Activated effector memory CD4-positive, alpha-beta T cell treated with Interleukin-2 at 50 U/mL for 16 hours (primary cell): ENCODE results near the gene TRIM2.
"Not testable (repeated sequence)": the region's sequence is repeated elsewhere in the genome, so short reads cannot be mapped to it uniquely, and the experiment has no call there.

Experiments
- DNase-seq: peaks from one replicate; pipeline ENCODE4 v3.0.0-alpha.2; 2020

TRIM2 gene

DNA sequence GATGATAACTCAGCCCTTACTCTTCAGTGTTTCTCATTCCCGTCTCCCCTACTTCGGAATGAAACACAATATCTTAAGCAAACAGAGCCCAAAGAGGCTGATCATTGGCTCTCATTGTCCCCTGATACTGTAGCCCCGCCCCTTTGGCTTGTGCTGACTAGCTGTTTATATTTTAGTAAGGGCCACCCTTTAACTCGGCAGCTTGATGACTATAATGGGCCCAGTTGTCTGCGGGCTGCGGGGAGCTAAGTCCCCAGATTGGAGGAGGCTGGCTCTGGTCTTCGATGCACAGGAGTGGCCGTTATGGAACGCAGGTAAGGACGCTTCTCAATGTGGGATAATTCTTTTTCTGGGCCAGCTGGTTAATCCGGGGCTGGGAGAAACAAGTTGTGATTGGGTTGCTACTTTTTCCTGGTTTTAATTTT lies at the start of gene TRIM2:
Gene TRIM2 (plus strand): TSS at position 197 of the 425 bp plus-strand sequence. CDS start 88 bp downstream, at position 285.
- DNase-seq = no peak

DNA sequence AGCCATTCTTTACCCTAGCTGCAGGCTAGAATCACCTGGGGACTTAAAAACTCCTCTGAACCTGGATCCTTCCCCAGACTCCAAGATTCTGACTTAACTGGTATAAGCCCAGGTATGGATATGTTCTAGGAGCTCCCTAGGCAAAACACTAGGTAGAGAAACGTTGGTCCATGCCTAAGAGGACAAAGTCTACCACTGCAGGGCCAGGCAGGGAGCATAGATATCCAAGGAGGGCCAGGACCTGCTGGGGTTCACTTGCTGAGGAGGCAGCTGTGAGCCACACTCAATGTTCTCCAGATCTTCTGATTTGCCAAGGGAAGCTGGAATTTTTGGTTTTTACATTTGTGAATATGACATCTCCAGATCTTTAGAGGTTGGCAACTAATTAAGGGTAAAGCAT lies 48.6 kb upstream of the TRIM2 start:
- no peak for DNase-seq

DNA sequence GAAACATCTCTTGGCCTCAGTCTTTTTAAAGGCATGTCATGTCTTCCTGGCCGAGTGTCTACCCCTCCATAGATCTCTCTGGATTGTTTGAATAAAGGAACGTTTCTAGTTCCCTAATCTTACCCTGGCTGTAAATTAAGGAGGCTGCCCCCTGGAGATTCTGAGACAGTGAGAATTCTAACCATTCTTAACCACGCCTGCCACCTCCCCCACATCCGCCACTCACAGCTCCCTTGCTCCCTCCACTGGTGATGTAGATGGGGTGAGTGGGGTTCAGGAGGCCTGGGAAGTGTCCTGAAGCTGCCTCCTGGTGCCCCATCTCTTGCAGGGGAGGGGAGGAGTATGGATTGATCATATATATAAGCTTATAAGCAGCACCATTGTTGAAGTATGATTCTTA lies 48.0 kb upstream of the TRIM2 start:
- no peak for DNase-seq

DNA sequence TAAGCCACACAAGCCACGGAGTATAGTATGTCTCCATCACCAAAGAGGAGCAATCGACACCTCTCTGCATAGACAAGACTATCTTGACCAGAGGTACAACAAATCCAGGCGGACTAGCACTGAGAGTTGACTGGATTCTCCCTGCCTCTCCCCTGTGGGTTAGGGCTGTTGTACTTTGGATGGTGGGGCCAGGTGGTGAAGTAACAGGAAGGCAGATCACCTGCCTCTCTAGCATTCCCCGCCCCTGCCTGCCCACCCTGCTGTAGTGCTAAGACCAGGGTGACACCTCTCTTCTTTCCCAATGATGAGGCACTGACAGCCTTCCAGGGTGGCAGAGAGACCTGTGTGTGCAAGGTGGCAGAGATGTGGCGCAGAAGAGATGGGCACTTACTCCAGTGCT lies 47.5 kb upstream of the TRIM2 start:
- no peak for DNase-seq

DNA sequence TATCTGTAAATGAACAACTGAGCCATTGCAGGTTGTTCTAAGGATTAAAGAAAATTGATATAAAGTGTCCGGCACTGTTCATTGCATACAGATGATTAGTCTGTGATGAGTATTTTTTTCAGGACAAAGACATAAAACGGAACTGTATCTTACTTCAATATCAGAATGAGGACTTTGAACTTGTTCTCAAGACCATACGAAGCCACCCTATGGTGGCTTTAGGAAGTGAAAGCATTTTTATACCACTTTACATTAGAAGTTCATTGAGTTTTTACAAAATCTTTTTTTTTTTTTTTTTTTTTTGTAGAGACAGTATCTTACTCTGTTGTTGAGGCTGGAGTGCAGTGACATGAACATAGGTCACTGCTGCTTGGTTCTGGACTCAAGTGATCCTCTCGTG lies 45.2 kb upstream of the TRIM2 start:
- no peak for DNase-seq

DNA sequence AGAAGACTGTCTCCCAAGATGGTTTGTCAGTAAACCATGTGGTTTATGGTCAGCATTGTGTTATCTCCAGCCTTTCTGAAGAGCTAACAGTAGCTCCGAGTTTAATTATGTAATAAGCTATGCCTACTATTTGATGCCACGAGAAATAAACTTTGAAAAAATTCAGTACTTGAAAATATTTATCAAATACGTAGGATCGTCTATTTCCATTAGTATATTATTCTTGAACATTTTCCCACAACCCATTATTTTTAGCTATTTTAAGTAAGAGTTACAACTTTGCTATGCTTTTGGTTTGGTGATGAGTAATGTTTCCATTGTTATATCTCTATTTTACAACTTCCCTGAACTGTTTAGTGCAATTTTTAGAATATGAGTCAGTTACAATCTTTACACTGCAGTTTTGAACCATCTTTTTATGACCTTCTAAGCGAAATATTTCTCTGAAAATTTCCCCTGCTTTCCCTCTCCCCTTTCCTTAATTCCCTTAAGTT lies 44.5 kb upstream of the TRIM2 start:
- no peak for DNase-seq

DNA sequence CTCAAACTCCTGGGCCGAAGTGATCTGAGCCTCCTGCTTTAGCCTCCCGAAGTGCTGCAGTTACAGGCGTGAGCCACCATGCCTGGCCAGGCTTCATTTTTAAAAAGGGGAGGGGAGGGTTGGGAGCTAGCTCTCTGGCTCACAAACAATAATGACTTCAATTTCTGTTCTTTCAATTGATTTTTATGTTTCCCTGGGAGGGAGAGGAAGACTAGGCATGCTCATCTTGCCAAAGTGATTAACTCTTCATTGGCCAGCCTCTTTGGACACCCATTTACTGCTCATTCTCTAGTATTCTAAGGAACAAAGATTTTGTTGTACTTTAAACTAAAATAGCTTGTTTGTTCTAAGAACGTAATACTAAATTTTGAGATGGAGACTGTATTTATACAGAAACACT lies 43.4 kb upstream of the TRIM2 start:
- DNase-seq = no peak

DNA sequence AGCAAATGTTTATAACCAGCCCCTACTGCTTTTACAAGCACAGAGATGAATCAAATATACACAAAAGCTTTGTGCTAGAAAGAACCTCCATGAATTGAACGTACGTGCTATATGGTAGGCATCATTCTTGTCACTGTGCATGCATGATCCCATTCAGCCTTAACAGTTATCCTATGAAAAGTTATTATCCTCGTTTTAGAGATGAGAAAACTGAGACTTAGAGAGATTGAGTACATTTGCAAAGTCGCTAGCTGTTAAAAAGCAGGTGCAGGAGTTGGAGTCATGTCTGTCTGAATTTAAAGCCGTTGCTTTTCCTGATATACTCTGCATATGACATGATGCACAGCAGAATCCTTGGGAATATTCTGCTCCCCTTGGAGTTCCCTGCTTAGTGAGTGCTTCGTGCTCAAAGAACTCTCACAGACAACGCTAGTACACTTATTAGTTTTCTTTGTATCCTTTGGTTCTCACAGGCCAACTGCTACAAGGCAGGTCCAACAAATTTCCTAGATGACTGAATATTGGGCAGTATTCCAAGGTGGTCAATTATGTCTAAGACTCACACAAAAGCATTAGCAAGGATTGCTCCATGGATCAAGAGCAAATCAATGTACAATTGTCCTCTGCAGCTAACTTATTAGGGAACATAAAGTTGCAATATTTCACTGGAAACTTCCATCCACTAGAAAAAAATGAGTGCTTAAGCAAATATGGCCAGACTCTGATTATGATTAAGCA lies 42.8 kb upstream of the TRIM2 start:
- no peak for DNase-seq

DNA sequence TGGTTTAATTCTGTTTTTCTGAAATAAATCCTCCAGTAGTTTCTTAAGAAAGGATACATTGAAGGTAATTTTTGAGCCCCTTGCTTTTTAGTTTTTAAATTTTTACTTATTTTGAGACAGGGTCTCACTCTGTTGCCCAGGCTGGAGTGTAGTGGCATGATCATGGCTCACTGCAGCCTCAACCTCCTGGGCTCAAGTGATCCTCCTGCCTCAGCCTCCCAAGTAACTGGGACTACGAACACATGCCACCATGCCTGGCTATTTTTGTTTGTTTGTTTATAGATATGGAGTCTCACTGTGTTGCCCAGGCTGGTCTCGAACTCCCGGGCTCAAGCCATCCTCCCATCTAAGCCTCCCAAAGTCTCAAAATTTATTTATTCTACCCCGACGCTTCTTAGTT lies 39.0 kb upstream of the TRIM2 start:
- DNase-seq = not testable (repeated sequence)

DNA sequence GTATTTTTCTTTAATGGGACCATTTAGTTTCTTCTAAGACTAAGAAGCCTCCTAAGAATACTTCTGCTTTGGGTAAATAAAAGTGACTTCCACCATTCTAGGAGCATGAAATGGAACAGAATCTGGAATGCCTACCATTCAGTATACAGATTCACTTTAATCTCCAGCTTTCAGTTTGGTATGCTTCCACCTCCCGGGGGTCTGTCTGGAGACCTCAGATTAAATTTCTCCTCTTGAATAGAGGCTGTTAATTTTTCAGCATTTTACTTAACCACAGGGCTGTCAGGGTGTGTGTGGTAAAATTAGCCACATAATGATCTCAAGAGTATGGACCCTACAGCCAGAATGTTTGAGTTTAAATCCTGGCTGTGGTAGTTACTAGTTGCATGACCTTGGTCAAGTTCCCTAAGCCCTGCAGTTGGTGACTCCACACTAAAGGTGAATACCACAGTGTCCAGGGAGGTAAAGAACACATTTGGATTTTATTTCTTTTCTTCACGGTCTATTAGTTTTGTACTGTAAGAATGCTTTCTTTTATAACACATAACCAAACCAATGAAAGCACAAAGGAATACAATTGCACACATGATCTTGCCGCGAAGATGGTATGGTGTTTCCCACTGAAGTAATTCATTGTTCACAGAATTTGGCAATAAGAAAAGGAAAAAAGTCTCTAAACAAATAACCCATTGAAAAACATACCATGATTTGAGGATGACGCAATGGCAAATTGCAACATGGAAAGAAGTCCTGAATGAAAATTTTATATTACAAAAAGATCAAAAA lies 37.3 kb upstream of the TRIM2 start:
- no peak for DNase-seq

DNA sequence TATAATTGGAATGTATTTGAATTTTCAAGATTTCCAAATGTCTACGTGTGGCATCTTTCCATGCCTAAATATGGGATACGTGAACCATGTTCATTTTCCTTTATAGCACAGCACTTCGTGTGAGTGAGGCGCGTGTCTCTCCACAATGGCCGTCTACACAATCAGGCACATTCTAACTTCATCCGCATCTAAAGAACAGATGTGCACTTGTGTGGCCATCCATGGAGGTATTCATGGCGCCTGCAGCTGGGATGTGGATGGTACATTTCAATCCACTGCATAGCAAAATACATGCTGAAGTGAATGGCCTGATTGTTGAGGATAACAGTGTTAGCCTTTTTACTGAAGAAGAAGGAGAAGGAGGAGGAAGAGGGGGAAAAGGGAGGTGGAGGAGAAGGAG lies 34.5 kb upstream of the TRIM2 start:
- DNase-seq = no peak

DNA sequence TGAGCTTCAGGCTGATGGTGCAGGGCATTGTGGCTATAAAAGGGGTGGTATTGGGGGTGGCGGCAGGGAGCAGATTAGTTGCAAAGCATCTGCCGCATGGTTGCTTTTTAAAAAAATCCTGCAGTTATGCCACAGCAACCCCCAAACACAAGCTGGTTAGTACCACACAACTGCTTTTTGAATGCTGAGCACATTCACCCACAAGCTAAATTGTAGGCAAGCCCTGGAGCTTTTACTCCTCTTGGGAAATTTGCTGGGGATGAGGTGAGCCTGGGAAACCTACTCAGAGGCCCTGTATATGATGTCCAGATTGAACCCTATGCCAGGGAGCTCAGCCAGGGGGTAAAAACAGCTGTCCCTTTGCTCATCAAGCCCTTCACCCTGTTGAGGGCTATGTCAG lies 33.8 kb upstream of the TRIM2 start:
- no peak for DNase-seq

DNA sequence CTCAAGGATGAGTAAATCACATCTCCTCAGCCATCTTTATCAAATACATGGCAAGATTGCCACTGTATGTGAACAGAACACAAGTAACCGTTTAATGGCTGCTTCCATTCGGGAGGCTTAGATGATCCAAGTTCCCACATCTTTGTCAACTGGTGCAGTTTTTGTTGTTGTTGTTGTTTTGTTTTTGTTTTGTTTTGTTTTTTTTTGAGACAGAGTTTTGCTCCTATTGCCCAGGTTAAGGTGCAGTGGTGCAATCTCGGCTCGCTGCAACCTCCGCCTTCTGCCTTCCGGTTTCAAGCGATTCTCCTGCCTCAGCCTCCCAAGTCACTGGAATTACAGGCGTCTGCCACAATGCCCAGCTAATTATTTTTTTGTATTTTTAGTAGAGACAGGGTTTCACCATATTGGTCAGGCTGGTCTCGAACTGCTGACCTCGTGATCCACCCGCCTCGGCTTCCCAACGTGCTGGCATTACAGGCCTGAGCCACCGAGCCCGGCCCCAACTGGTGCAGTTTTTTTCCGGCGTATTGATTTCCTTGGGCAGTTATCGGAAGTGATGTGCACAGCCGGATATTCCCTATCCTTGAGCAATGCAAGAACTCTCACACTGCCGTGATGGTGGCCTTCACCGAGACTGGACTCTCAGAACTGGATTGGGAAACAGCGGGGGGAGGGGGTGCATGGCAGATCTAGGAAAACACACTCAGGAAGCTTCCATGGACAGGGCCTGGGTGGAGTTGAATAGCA lies 29.2 kb upstream of the TRIM2 start:
- DNase-seq = no peak

DNA sequence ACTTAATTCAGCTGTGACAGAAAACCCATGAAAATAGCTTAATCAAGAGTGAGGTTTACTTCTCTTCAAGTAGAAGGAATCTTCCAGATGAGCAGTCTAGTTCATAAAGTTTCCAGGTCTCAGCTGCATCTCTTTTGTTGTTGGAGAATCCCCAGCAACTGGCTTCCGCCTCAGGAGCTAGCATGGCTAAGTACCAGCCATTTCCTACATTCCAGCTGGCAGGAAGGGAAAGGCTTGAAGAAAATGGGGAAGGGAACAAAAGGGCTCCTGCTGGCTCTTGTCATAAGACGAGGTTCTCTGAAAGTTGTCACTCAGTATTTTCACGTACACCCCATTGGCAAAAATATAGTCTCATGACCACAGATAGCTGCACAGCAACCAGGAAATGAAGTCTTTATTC lies 27.3 kb upstream of the TRIM2 start:
- no peak for DNase-seq

DNA sequence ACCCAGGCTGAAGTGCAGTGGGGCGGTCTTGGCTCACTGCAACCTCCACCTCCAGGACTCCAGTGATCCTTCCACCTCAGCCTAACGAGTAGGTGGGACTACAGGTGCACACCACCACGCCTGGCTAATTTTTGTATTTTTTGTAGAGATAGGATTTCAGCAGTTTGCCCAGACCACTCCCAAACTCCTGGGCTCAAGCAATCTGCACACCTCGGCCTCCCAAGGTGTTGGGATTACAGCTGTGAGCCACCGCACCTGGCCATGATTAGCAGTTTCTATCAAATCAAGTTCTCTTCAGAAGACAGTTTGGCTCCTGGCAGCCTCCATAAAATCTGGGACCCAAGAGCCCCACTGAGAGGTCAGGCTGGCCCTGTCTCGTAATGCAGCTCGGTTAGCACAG lies 26.4 kb upstream of the TRIM2 start:
- DNase-seq = no peak

DNA sequence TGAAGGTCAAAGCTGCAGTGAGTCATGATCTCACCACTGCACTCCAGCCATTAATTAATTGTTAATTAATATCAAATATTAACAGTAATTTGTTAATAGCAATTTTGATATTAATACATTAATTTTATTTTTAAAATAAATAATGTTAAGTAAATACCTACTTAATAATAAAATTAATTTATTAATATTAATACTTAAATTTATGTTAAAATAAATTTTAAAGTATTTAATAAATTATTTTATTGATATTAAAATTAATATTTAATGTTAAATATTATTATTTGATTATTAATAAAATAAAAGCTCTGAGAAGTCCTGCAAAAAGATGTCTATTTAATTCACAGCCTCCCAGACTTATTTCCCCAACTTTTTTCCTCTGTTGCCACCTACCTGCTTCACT lies 25.1 kb upstream of the TRIM2 start:
- no peak for DNase-seq

DNA sequence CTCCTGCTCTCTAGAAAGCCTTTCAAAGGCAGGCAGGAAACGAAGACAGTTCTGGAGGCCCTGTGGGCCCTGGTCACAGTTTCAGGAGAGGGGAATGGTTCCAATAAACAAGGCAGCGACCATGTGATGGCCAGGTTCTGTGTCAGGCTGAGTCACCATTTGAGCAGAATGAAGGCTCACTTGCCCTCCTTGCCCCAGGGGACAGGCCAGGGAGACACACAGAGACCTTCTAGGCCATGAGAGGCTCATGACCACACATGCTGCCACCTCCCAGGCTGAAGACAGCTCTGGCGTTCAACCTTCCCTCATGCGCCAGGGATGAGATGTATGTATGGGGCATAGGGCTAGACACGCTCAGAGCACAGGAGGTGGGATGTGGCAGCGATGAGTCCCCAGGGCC lies 22.9 kb upstream of the TRIM2 start:
- no peak for DNase-seq

DNA sequence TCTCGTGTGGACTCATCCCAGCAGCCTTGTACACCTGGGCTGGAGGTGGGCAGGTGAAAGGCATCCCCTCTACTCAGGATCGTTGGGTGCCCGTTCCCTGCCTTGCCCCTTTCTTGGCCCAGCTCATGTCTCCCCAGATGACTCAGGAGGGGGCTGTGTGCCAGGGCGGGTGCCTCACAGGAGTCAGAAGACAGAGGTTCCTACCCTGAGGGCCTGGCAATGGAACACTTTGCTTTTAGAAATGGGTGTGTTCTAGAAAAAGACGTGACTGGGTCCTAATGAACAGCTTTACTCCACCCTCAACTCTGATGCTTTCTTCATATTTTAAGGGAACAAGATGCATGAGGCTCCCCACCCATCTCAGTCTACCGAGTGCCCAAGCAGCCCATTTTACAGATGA lies 22.5 kb upstream of the TRIM2 start:
- DNase-seq = no peak

DNA sequence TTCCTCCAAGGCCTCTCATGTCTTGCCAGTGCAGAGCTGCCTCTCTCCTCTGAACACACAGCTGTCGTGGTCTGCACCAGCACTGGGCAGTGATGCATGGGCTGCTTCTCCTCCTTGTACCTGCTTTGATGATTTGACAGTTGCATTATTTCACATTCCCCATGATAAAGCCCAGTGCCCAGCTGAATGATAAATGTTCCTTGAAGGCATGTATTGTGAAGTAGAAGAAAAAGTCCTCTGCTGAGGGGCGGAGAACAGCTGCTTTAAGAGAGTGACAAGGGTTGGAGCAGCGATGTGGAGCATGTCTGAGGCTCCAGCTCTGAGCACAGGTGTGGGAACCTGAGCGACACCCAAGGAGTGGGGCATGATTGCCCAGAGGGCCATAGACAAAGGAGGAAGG lies 21.1 kb upstream of the TRIM2 start:
- DNase-seq = no peak

DNA sequence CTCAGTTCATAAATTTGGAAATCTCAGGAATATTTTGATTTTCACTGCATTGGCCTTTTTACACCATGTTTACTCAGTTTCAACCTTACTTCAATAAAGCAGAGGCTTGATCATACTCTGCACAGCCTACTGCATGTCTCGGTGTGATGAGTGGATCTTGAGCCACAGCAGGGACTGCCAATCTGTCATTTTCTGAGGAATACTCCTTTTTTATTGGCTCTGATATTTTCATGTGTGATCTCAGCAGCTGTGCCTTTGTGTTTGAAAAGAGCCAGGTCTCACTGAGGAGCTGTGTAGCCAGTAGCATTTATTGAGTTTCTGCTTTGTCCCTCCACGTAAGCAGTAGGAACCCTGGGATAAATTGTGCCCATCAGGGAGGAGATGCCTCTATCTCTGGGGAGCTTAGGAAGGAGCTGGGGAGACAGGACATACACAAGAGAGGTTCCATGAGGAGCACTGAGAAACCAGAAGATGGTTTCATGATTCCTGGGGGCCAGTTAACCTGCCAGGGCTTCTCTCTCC lies 18.9 kb upstream of the TRIM2 start:
- no peak for DNase-seq

DNA sequence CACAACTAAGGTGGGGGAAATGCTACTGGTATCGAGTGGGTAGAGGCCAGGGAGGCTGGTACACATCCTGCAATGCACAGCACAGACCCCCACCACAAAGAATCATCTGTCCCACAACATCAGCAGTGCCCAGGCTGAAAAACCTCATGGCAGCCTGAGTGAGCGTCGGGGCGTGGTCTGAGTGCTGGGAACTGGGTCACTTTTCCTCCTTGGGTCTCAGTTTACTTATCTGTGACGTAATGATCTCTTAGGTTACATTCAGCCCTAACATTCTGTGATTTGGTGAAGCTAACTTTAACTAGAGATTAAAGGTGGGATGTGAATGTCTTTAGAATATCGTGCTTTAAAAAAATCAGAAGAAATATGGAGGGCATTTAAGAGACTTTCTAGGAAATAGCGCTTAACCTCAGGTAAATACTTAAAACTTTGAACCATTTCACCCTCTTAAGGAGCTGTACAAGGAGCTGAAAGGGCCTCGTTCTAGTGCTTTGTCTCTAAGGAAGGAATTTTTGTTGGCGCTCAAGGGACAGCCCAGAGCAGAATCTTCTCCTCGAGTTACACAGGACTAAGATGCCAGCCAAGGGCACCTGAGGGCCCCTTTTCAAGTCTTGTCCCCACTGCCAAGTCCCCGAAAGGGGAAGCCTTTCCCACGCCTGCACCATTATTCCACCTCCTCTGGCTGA lies 18.1 kb upstream of the TRIM2 start:
- no peak for DNase-seq

DNA sequence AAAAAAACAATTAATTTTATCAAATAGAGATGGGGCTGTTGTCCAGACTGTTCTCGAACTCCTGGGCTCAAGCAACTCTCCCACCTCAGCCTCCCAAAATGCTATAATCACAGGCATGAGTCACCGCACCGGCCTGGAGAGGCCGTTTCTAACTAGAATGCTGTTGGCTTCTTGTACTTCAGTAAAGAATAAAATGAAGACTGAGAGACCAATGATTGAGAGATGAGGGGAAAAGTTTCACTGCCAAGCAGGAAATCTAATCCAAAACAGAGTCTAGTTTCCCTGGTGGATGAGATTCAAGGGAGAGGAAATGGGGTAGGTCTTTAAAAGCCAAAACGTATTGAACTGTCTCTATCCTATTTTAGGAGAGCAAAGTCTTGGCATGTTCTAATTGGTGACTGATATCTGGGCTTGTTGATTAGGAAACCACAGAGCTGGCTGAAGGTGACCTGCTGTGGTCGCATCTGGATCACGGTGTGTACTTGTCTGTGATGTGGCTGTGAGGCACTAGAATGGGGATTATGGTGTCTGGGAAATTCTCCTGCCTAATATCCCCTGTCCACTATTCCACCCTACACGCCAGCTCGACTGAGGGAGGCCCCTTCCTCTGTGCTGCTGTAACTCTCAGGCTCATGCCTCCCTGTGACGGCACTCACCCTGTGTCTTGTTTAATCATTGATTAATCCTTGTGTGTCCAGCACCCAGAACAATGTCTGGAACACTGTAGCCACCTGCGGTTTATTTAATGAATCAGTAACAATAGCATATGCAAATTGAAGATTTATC lies 15.0 kb upstream of the TRIM2 start:
- no peak for DNase-seq
